BJ (cell line): ENCODE measurements around the gene OR8B12. TPM values are rescaled to one million over a fixed set of nuclear protein-coding genes. Genes with fewer than 3 reads are reported as not detected.

Experiments
- CTCF ChIA-PET: fragments of 350-600 bp; formaldehyde crosslinking; extraction: SDS; loops from one replicate; lab custom pipeline; 2021; ENCODE audit warnings: antibody characterized with exemption, inconsistent platforms; lab: Yijun Ruan, JAX
- POLR2A ChIA-PET: fragments of 300-600 bp; sonication (Branson Sonifier 250); formaldehyde crosslinking; extraction: SDS; loops from one replicate; lab custom pipeline; 2021; ENCODE audit warnings: antibody characterized with exemption; lab: Charles Lee
- DNase-seq: peaks from one replicate; pipeline ENCODE4 v3.0.0-alpha.2; 2011; ENCODE audit warnings: low read depth
- H3K27me3 ChIP-seq: 2 replicates; pipeline ENCODE4 v1.6.0; 2011; ENCODE audit warnings: low read length; ENCODE audit not compliant: control insufficient read depth, insufficient read depth
- H3K36me3 ChIP-seq: 2 replicates; pipeline ENCODE4 v1.5.1; 2011; ENCODE audit warnings: low read length; ENCODE audit not compliant: control insufficient read depth, insufficient read depth
- H3K4me3 ChIP-seq: 2 replicates; pipeline ENCODE4 v1.5.1; 2011; ENCODE audit warnings: low read depth, mild to moderate bottlenecking, control low read depth, low read length
- polyA plus RNA-seq: library from polyadenylated mRNA; depleted of rRNA; stranded (reverse); fragments of >200 nt; gene quantifications from 2 replicates; pipeline ENCODE4 v1.2.3, GENCODE V29; 2011; rRNA removed
- small RNA-seq: library from RNA; depleted of rRNA; stranded (forward); fragments of <200 nt; gene quantifications from one replicate; pipeline ENCODE3, GENCODE V24; 2012; ENCODE audit warnings: low replicate concordance, low read depth; ENCODE audit not compliant: insufficient read length
- TF ChIP-seq, protein P1 (sequence below): IDR thresholded peaks from 2 replicates; pipeline ENCODE4 v1.5.1; 2011; ENCODE audit warnings: low read depth, mild to moderate bottlenecking, control low read depth, inconsistent platforms, low read length, moderate library complexity; ENCODE audit not compliant: insufficient read depth

The OR8B12 gene
- polyA plus RNA-seq, 1 experiment = not detected

- DNase-seq = no peak
- CTCF ChIA-PET = no interaction called here
- Histone ChIP-seq H3K36me3 (no peaks in the 10 kb centered on the region), H3K4me3 (no peak overlapping the region), H3K27me3 (no peaks in the 10 kb centered on the region)
- TF ChIP-seq, protein P1, sequence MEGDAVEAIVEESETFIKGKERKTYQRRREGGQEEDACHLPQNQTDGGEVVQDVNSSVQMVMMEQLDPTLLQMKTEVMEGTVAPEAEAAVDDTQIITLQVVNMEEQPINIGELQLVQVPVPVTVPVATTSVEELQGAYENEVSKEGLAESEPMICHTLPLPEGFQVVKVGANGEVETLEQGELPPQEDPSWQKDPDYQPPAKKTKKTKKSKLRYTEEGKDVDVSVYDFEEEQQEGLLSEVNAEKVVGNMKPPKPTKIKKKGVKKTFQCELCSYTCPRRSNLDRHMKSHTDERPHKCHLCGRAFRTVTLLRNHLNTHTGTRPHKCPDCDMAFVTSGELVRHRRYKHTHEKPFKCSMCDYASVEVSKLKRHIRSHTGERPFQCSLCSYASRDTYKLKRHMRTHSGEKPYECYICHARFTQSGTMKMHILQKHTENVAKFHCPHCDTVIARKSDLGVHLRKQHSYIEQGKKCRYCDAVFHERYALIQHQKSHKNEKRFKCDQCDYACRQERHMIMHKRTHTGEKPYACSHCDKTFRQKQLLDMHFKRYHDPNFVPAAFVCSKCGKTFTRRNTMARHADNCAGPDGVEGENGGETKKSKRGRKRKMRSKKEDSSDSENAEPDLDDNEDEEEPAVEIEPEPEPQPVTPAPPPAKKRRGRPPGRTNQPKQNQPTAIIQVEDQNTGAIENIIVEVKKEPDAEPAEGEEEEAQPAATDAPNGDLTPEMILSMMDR = no peak
- POLR2A ChIA-PET = no interaction called here
Measured at GRCh38 chr11:124493016-124493655, 50.3 kb downstream of the OR8B12 start.

Small RNA genes within 50 kb of the gene (small RNA-seq; reads per million reads assigned to genes)
- gene OR8A3P = not detected

Other genes starting within 250 kb of the OR8B12 start
- not detected in 2 replicates for gene OR8D1, start 229.7 kb downstream of the OR8B12 start, polyA plus RNA-seq
- not detected in 2 replicates for gene OR8D2, start 223.5 kb downstream of the OR8B12 start, polyA plus RNA-seq
- gene OR8B2, start 159.2 kb downstream of the OR8B12 start, polyA plus RNA-seq = not detected in 2 replicates
- gene OR8B3, start 144.6 kb downstream of the OR8B12 start, polyA plus RNA-seq = not detected in 2 replicates
- not detected in 2 replicates for gene OR8B4, start 118.8 kb downstream of the OR8B12 start, polyA plus RNA-seq
- not detected in 2 replicates for gene OR8B8, start 98.0 kb downstream of the OR8B12 start, polyA plus RNA-seq
- not detected in 2 replicates for gene OR8A1, start 26.3 kb upstream of the OR8B12 start, polyA plus RNA-seq
- gene PANX3, start 67.8 kb upstream of the OR8B12 start, polyA plus RNA-seq = not detected in 2 replicates
- gene TBRG1, start 79.2 kb upstream of the OR8B12 start, polyA plus RNA-seq = 40.8 and 42.5 TPM in 2 replicates
- gene SIAE, start 130.1 kb upstream of the OR8B12 start, polyA plus RNA-seq = 42.1 and 43.8 TPM in 2 replicates
- gene SPA17, start 130.2 kb upstream of the OR8B12 start, polyA plus RNA-seq = 2.9 and 12.1 TPM in 2 replicates
- 0.98 and 1.6 TPM in 2 replicates for gene NRGN, start 196.3 kb upstream of the OR8B12 start, polyA plus RNA-seq
- gene VSIG2, start 208.6 kb upstream of the OR8B12 start, polyA plus RNA-seq = not detected in 2 replicates
- 0.17 and 0.18 TPM in 2 replicates for gene ESAM, start 218.6 kb upstream of the OR8B12 start, polyA plus RNA-seq